Medulla oblongata (tissue), 1 donor: ENCODE results near the gene KPTN.

Experiments
- DNase-seq: peaks from one replicate; pipeline ENCODE4 v3.0.0-alpha.2; 2015; ENCODE audit errors: extremely low spot score

The KPTN gene

GRCh38 chr19:47483800-47484690 is at the start of gene KPTN:
Gene KPTN (minus strand): TSS chr19:47484219. CDS start chr19:47484160, 59 bp downstream.
- peak; percentile 87 for DNase-seq

DNA sequence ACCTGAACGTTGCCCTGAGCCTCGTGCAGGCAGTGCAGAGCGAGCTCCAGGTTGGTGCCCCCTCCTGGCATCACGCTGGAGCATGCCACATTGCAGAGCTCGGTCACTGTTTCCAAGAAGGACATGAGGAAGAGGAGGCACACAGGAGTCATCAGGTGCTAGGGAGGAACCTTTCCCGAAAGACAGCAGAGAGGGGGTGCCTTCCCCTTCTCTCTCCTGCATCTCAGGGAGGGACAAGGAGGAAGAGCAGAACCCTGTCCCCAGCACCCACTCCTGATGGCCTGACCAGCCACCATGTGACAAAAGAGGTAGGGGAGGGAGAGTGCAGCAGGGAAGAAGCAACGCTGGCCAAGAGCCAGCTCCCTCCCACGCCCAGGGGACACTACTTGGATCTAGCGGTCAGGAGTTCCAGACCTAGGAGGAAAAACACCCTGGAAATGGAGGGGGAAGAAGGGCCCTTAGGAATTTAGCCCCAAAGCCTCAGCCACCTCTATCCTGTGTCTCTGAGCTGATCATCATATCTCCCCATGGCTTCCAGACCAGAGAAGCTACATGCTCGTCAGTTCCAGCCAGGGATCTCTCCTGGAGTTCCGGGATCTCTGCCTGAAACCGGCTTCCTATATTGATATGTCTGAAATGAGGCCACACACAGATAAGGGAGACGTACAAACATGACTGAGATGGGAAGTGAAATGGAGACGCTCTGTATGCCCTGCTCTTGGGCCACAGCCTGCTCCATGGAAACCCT is 47.8 kb upstream of the KPTN start:
- no peak for DNase-seq

DNA sequence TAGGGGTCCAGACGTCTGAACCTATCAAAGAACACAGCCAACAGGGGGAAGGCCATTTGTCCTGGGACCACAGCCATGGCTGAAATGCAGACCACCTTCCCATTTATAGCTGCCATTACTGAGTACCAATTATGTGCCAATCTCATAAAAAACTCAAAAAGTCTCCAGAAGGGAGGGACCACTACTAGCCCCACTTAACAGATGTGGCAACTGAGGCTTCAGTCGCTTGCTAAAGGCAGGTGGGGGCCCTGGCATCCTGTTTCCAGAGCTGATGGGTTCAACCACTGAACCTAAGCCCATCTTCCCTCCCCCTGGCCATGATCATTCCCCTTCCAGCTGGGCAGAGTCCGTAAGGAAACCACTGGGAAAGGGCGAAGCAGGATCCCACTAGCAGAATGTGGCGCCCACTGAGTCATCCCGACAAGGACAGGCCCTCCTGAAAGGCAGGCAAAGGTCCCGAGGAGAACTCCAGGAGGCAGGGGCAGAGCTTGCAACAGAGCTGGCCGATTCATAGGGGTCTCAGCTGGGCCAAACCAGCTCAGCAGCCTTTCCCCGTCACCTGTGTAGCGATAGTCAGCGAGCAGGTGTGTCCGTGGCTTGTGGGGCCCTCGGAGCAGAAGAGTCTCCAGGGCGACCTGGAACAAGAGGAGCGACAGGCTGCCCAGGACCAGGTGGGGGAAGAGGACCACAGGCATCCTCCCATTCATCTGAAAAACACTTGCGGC is 45.2 kb upstream of the KPTN start:
- DNase-seq, result no peak

DNA sequence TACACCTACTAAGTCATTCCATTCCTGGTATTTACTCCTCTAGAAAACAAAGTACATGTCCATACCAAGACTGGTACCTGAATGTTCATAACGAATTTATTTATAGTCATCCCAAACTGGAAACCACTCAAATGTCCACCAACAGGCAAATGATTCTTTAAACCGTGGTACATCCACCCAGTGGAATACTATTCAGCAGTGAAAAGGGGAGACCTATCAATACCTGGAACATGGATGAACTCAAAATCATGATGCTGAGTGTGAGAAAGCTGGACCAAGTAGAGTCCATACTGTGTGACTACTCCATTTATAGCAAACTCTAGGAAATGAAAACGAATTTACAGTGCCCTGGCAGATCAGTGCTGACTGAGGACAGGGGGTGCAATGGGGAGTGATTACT is 42.8 kb upstream of the KPTN start:
- DNase-seq, result no peak

DNA sequence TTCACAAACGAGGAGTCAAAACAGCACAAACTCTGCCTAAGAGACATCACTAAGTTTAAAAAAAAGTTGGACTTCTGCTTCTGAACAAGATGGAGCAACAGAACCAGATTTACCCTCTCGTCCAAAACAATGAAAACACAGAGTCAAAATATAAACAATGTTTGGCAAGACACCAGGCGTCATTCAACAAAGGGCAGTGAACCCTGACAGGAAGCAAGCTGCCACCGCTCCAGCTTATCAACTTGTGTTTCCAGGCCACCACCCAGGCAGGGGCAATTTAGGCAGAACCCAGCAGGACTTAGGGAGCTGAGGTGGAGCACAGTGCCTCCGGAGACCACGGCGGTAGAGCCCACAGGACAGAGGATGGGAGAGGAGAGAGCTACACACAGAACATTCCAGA is 39.5 kb upstream of the KPTN start:
- DNase-seq, result no peak

GRCh38 chr19:47521473-47522180 is 37.6 kb upstream of the KPTN start:
- no peak for DNase-seq

DNA sequence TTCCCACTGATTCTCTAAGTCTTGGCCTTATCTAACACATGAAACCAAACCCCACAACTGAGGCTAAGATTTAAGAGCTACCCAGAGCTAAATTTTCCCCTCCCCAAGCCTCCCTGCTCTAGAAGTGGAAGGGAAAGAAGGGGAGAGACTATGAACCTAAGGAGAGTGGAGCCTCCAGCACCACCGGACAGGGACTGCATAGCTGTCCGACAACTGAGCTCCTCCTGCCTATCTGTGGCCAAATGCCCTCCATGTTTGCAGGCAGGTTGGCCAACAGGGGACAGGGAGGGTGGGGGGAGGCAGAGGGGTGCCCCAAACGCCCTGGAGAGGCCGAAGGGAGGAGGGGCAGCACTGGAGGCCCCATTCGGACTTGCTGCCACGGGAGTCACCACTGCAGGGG is 36.8 kb upstream of the KPTN start:
- no peak for DNase-seq

GRCh38 chr19:47520343-47520806 is 36.4 kb upstream of the KPTN start:
- DNase-seq, result no peak

GRCh38 chr19:47518854-47519253 is 34.8 kb upstream of the KPTN start:
- DNase-seq, result no peak

DNA sequence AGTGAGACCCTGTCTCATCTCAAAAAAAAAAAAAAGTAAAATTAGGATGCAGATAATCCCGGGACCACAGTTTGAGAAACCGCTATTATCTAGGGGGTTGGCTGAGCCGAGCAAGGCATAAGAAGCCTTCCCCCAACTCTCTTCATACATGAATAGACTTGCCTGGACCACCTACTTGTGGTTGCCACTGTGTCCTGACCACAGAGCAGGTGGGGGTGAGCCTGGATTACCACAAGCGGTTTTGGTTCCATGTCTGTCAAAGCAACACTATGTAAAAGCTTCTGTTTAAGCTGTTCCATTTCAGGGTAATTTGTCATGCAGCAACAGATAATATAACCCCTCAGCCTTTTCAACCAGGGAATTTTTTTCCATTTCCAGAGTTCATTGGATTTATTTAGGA is 34.1 kb upstream of the KPTN start:
- no peak for DNase-seq

DNA sequence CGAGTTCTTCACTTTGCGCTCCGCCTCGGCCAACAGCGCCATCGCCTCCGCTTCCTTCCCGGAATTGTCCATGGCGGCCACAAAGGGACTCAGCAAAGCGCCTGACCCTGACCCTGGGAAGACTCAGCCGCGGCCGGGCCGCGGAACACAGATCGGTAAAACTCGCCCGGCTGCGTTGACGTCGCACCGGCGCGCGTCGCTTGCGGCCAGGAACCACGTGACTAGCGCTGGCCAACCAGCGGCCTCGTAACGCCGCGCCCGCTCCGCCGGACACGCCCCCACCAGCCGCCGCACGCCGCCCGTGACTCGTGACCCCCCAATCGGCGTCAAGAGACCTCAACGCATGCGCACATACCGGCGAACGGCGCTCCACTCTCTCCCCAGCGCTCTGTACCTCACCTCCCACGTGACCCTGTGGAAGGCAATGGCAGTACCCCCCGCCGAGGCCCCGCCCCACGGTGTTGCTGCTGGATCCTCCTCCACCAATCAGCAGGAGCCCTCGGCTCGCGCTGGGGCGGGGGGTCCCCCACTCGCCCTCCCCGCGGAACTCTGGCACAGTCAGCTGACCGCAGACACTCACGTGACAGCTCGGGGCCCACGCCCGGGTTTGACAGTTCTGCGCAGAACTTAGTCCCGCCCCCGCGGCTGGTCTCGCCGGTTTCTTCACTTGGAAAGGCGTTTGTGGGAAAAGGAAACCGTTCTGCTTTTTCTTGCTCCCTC is 31.0 kb upstream of the KPTN start, which contains the start of gene NAPA:
NAPA (minus strand) TSS at position 195 of the 720 bp plus-strand sequence; CDS start at position 72, 123 bp downstream.
- peak; percentile 100 for DNase-seq

DNA sequence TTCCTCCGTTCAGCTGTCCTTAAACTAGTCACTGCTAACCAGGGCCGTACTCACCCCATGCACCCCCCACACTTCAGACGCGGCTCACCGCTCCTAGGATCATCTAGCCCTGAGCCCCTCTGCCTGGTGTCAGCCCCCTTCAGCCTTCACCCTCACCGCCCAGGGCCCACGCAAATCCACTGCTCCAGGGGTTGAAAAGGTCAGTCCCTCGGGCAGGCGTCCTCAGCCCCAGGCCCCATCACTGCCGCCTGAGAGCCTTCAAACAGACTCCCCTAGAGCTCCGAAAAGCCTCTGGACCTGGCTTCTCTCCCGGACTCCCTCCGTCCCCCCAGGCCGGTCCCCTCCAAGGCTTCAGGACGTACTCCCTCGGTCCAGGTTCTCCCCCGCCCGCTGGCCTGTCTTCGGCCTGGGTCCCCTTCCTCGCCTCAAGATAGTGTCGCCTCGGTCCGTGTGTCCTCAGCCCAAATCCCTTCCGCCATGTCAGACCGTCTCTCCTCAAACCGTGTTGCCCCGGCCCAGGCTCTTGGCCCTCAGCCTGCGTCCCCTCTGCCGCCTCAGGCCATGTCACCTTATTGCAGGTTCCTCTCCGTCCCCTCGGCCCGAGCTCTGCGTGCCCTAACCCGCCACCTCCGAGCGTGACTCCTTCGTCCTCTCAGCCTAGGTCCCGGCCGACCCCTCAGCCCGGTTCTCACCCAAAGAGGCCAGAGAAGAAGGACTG is 30.3 kb upstream of the KPTN start:
- DNase-seq, result no peak

DNA sequence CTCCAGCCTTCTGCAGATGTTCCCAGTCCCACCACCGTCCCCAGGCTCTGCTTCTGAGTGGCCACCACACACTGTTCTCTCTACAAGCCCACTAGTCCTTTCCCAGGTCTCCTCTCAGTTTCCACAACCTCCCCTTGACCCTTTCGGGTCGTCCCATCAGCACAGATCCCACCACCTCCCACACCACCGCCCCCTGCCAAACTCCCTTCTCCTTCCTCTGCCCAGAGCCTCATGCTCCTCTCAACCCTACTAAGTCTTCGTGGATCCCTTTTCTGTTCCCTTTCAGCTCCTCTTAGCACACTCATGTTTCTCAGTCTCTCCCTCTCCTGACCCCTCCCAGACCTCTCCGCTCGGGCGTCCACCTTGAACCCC is 28.9 kb upstream of the KPTN start:
- DNase-seq, result no peak

DNA sequence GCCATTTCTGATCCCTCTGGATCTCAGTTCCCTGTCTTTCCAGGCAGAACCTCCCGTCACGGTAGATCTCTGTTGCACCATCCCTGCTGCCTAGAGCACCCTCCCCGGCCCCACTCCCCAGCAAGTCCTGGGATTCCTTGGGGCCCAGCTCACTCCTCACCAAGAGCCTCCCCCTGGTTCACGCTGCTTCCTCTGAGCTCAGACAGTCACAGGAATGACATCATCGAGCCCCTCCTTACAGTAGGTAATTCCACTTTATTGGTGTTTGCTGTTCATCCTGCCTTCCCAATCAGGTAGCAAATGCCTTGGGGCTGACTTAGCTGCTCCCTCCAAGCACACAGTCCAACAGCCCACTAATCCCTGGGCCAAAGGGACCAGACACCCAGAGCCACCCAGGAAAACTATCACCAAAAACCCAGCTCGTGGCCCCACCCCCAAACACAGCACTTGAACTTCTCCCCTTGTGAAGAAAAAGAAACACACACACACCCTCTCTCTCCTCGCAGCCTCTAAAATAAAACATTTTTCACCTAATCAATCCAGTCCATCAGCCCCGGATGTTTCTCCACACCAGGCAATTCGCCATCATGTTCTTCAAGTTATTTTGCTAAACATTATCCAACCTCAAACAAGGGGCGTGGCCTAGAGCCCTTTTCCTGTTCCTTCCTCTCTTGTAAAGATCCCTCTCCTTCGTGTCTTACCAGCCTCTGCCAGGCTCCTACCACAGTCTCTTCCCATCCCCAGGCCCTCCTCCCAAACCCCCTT is 28.3 kb upstream of the KPTN start:
- DNase-seq, result no peak

DNA sequence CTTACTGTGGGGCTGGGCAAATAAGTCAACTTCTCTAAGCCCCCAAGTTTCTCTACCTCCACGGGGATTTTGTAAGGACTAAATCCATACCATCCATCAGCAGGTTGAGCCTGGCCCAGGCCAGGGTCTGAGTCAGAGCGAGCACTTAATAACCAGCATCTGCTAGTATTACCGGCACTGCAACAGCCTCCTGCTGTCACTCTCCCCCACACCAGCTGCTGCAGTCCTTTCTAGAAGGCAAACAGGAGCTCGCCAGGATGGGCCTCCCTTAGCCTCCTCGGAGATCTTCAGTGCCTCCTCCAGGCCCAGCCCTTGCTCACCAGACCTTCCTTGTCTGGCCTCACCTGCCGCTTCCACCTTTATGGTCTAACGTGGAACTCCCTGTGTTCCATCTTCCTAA is 27.7 kb upstream of the KPTN start:
- no peak for DNase-seq

GRCh38 chr19:47511128-47511517 is 27.1 kb upstream of the KPTN start:
- no peak for DNase-seq

DNA sequence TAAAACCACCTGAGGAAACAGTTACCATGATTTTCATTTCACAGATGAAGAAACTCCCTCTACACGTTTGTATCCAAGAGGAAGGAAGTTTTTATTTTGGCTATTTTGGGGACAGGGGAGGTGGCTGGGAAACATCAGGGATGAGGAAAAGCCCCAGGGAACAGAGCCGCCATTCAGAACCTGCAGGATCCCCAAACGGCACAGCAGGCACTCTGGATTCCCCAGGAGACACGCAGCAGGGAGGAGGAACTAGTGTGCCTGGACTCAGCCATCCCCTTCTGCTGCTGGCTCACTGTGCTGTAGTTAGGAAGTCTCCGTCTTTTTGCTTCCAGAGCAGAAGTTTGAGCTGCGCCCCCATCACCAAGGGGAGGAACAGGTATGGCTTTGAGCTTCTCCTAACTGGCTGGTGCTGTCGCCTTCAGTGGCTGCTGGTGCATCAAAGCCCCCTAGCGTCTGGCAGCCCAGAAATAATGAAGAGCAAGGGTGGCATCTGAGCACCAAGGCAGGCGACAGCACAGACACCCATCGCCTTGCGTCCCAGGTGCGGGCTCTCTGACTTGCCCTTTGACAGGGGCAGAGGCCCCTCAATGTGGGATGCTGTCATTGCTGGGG is 26.6 kb upstream of the KPTN start:
- DNase-seq, result no peak

- DNase-seq, result peak; percentile 63
Observed at GRCh38 chr19:47509973-47510372, 26.0 kb upstream of the KPTN start.
